Islet of Langerhans (tissue), 1 donor: Measurements from ENCODE around the gene TADA2A.
"Not testable (repeated sequence)": the region's sequence is repeated elsewhere in the genome, so short reads cannot be mapped to it uniquely, and the experiment has no call there.

Source experiments
- FAIRE-seq: peaks from one replicate; lab custom pipeline; 2011; peaks lifted over from hg19 to GRCh38; lab: Jason Lieb, UNC

Gene TADA2A

DNA sequence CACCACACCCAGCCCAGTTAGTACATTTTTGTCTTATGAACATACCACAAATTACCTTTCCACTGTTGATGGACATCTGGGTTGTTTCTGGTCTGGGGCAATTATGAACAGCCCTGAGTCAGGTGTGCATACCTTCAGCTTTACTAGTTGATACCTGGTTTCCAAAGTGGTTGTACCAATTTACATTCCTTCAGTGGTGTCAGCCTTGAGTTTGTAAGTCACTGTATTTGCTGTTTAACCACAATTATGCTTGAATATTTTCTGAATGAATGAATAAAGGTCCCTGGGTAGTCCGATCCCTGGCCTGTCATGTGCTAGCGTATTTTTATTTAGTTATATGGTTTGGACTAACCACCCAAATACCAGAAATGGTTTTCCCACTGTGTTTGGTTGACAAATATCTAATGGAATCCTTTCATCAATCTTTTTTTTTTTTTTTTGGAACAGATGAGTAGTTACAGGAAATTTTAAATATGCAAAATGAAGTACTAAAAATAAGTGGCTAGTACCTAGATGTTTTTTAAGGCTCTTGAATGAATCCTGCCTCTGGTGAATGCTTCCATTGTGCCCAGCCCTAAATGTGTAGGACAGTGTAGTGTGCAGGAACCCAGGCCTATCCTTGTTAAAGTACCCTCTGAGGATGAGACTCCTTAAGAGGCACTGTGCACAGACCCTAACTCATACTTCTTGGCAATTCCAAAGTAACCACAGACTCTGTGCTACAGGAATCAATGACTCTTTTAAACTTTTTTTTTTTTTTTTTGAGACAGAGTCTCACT, 86.8 kb downstream of the TADA2A start:
- no peak for FAIRE-seq

DNA sequence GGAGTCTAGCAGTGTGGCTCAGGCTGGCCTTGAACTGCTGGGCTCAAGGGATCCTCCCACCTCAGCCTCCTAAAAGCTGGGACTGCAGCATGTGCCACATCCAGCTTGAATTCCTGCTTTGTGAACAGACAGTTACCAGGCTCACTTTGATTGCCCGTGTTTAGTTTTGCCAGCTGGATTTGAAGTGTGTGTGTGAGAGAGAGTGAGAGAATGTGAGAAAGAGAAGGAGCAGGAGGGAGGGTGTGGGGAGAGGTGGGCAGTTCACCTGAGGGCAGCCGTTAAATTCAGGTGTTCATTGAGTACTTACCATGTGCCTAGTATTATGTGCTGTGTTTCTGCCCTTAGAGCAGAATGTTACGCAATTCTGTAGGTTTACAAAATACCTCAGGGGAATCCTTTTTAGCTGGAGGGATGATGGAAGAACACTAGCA, 87.7 kb downstream of the TADA2A start:
- FAIRE-seq = no peak

DNA sequence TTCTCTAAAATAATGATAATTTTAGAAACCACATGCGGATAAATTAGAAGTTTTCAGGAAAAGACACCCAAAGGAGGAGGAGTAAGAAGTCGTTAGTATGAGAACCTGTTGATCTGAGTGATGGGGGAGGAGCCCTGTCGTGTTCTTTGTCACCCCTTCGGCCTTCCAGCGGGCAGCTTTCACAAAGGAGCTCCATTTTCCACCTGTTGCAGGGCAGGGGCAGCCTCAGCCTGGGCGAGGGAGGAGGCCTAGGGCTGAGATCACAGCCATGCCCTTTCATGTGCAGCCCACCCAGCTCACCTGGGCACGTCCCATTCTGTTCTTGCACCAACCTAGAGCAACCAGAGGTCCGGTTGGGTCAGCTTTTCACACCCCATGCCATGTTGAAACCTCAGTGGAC, 88.3 kb downstream of the TADA2A start:
- FAIRE-seq = no peak

DNA sequence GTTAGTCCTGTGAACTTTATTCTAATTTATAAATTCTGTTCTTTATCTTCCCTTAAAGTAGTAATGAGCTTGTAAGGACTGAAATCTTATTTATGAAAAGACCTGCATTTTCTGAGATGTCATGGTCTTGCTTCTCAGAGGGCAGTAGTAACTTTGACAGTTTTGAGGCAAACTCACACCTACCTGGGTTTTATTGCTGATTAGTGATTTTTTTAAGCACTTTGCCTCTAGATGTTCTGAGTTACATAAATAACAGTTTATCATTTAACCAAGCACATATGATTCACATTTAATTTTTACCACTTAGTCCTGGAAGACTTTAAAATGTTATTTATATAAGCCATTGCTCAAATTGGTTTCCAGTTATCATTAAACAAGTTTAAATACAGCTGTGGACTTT, 93.7 kb downstream of the TADA2A start:
- no peak for FAIRE-seq

DNA sequence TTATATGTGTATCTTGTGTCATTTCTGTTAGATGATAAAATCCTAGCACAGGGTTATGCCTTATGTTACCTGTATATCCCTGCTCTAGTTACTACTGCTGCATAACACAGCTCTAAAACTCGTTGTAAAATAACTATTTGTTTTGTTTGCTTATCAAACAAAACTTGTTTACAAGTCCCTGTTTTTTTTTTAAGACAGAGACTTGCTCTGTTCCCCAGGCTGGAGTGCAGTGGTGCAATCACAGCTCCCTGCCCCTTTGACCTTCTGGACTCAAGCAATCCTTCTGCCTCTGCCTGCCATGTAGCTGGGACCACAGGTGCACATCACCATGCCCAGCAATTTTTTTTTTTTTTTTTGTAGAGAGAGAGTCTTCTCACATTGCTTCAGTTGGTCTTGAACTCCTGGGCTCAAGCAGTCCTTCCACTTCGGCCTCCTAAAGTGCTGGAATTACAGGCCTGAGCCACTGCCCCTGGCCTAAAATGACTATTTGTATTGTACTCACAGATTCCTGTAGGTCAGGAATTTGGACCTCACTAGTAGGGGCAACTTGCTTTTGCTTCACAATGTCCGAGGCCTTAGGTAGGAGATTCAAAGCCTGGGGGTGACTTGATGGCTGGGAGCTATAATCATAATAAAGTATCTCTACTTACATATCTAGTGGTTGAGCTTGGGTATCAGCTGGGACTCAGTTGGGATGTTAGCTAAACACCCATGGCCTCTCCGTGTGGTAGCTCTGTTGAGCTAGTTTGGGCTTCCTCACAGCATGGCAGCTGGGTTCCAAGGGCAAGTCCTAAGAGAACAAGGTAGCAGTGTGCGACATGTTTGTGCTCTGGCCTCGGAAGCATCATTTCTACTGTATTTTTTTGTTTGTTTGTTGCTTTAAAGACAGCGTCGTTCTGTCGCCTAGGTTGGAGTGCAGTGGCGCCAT, 95.6 kb downstream of the TADA2A start:
- FAIRE-seq = no peak

DNA sequence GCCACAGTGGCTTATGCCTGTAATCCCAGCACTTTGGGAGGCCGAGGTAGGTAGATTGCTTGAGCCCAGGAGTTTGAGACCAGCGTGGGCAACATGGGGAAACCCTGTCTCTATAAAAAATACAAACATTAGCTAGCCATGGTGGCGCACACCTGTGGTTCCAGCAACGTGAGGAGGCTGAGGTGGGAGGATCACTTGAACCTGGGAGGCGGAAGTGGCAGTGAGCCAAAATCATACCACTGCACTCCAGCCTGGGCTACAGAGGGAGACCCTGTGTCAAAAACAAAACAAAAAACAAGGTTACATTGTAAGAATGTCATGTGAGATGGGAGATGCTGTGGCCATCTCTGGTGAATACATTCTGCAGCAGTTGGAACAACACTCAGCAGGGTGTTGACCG, 96.5 kb downstream of the TADA2A start:
- FAIRE-seq = no peak

DNA sequence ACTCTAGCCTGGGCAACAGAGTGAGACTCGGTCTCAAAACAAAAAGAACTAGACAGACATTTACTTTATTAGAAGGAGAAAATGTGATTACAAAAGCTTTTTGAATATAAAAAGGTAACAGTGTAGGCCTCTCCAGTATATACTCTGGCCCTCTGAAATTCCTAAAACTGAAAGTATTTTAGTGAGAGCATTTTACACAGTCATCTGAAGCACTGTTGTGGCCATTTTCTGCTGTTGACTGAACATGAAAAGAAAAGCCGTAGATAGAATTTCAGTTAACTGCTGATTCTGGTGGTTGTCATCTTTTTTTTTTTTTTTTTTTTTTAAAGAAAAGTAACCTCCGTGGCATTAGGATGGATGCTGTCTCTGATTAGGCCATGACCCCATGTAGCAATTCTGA, 98.6 kb downstream of the TADA2A start:
- no peak for FAIRE-seq

DNA sequence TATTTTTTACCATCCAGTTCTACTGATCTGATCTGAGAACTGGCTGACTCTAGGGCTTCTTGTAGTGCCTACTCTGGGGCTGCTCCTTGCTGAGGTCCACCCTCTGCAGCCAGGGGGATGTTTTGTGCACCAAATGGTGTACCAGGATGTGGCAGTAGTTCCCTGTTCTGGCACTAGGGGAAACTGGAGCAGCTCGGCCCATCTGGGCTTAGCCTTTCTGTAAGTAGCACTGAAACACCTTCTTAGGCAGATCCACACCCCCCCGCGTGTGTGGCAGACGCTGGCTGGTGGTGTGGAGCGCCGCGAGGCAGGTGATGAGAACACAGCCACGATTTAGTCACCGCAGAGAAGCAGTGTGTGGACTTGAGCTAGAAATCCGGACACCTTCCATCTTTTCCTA, 100.0 kb downstream of the TADA2A start:
- no peak for FAIRE-seq

DNA sequence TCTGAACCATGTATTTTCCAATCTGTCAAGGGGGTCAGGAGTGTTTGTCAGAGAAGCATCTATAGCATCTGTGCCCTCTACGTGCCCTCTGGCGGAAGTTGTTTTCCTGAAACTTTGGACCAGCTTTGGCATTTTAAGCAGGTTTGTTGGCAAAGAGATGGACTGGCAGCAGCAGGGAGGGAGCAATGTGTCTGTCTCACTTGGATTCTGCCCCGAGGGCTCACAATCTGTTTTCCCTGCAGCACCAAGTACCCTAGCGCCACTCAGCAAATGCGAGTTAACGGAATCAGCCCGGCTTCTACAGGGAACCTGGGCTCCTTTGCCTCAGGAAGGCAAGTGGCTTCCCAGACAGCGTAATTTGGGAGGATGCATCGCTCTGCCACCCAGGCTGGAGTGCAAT, 100.4 kb downstream of the TADA2A start:
- no peak for FAIRE-seq

DNA sequence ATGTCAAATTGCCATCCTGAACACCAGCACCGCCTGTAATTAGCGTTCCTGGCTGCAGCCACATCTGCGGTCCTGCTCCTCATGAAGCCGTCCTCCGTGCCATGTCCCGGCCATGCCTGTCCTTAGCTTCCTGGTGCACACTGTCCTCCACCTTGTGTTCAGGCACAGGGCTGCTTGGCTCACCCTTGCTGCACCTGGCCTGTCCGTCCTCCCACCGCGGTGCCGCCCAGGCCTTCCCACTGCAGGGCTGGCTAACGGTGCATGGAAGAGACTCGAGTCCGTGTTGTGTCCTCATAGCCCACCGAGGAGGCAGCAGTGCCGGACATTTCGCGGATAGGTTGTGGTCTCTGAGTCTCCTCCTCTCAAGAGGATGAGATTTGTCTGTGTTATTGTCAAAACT, 103.4 kb downstream of the TADA2A start:
- FAIRE-seq = no peak

DNA sequence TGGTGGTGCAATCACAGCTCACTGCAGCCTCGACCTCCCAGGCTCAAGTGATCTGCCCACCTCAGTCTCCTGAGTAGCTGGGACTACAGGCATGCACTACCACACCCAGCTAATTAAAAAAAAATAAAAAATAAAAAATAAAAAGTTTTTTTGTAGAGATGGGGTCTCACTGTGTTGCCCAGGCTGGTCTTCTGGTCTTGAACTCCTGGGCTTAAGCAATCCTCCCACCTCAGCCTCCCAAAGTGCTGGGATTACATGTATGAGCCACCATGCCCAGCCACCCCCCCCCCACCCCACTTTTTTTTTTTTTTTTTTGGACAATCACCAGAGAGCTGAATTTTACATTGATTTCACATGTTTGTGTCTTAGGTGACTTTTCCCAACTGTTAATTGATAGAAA, 105.0 kb downstream of the TADA2A start:
- not testable (repeated sequence) for FAIRE-seq

DNA sequence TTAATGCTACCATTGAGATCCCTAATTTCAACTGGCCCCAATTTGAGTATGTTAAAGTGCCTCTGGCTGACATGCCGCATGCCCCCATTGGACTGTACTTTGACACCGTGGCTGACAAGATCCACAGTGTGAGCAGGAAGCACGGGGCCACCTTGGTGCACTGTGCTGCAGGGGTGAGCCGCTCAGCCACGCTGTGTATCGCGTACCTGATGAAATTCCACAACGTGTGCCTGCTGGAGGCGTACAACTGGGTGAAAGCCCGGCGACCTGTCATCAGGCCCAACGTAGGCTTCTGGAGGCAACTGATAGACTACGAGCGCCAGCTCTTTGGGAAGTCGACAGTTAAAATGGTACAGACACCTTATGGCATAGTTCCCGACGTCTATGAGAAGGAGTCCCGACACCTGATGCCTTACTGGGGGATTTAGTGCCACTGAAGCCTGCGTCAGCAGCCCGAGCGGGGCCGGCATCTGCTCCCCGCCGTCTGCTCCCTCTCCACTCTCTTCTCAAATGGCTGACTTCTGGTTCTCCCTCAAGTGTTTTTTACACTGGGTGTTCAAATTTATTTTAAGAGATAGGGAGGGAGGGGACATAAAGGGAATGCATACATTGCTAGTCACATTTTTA, 105.9 kb downstream of the TADA2A start:
- no peak for FAIRE-seq

DNA sequence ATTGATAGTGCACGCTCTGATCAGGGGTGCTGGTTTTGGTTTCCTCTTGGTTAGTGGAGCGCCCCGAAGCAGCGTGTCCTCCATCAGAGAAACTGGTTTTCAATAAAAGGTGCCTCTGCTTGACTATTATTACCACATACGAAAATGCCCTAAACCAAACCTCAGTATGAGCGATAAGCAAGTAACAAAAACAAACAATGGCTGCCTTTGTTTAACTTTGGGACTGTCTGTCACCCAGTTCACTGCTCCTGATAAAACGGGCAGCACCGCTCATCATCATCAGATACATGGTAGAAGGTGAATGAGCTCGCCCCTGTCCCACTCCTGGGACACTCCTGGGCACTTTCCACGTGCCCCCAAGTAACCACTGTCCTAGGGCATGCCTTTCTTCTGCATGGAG, 107.0 kb downstream of the TADA2A start:
- no peak for FAIRE-seq

DNA sequence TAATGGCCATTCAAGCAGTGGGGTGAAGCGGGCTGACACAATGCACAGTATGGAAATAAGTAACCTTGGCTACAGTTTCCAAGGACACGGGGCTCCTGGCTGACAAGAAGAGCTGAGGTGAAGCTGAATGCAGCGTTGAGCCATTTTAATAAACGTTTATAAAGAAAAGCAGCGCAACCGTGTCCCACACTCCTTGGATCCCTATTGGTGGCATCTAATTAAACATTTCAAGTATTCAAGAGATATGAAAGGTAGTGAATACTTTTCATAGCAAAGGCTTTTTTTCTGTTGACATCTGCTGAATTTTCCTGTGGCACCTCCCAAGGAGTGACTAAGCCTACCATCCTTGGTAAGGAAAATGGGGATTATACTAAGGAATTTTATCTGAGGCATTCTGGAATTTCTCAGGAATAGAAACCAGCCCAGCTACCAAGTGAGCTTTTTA, 109.5 kb downstream of the TADA2A start:
- FAIRE-seq = no peak

DNA sequence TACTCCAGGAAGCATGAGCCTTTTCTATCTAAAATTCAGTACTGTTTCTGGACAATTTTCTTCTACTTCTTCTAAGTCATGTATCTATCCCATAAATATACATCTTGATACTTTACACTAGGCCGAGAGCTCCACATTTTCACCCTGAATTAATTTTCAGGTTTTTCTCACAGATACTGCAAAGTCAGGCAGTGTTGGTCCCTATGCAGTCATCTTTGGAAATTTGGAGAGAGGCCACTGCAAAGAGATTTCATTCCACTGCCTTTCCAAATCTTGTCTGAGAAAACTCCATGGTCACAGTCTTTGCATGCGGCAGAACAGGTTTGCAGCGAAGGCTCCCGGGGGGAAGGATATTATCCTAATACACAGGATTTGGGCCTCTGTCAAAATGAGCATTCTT, 111.2 kb downstream of the TADA2A start:
- FAIRE-seq = no peak

DNA sequence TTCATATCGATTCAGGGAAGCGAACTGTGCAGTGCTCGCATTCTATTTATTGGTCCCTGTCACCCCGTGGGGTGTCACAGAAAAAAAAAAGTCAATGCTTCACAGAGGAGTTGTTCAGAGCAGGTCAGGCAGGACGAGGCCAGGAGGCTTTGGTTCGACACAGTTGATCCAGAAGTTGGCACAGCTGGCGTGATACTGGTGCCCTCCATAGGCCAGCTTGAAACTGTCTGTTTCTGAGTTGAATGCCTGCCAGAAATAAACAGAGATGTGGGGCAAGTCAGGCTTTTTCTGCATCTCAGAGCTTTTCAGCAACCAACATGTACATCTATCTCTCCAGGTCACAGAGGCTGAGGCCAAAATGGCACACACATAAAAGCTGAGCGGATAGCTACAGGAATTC, 112.1 kb downstream of the TADA2A start:
- FAIRE-seq = no peak

DNA sequence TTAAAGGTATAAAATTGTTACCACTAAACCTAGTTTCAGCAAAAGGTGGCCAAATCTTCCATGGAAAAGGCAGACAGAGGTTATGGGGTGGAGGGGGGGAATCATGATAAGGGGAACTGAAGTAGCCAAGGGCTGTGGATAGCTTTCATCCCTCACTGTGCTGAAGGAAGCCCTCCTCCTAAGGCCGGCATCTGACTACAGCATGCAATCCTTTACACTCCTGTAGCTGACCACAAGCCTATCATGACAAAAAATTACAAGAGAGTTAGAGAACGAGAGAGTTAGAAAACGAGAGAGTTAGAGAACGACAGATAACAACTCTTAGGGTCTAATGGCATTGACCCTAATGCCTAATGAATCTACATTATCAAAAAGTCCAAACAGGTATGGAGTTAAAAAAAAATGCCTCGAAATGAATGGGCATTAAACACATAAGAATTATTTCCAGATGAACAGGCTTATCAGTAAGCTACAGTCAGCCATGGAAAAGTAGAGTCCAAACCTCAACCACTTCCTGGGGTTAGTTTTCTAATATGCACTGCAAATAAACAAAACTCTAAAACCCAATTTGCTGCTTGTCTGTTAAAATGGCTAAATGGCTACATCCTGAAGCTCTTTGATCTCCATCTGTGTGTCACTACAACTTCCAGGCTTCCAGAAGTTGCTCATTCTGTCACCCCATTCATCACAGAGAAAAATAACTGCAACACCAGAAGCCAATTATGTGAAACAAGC, 112.7 kb downstream of the TADA2A start:
- FAIRE-seq = no peak

DNA sequence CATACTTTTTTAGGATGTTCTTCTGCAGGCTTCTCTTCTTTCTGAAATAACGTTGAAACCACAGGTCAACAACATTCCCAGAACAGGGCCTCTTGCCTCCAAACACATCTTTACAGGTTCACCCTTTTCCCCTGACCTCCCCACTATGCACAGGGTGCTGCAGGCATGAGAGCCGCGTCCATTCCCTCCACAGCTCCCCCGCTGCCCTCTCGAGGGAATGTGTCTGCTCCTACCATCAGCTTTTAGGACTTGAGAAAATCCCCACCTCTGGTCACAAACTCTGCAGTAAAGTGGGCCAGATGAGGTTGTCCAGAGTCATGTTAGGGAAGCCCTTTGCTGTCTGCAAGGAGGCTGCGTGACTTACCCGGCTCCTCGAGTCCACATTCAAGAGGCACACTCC, 113.5 kb downstream of the TADA2A start:
- FAIRE-seq = no peak

DNA sequence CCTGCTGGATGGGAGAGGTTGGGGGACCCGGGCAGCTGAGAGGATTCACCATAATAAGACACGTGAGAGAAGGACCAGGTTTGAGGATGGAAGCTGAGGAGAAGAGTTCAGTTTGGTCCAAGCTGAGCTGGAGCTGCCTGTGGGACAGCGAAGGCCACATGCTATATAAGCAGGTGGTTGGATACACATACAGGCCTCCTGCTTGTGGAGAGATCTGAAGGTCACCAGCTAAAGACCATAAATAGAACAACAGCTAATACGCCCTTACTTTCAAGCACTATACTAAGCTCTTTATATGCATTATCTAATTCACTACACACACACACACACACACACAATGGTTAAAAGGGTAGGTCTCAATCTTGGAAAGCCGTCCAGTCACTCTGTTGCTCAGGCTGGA, 115.1 kb downstream of the TADA2A start:
- no peak for FAIRE-seq

DNA sequence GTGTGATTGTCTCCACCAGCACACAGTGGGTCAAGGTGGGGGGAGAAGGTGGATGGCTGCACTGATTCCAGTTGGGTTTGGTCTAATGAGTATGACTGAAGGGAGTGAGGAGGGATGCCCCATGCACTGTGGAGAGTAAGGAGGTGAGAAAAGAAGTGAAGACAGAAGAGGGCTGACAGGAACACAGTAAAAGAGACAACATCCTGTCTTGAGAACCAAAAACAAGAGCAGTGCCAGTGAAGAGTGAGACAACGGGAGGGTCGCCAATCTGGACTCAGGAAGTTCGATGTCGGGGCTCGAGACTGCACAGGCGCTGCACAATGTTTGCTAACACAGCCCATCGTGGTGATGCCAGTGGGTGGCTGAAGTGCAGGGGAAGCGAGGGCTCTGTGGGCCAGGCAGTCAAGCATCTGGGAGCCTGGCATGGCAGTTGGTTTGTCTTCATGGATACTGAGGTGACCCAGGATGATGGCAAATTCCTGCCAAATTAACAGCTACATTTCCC, 117.1 kb downstream of the TADA2A start:
- no peak for FAIRE-seq

DNA sequence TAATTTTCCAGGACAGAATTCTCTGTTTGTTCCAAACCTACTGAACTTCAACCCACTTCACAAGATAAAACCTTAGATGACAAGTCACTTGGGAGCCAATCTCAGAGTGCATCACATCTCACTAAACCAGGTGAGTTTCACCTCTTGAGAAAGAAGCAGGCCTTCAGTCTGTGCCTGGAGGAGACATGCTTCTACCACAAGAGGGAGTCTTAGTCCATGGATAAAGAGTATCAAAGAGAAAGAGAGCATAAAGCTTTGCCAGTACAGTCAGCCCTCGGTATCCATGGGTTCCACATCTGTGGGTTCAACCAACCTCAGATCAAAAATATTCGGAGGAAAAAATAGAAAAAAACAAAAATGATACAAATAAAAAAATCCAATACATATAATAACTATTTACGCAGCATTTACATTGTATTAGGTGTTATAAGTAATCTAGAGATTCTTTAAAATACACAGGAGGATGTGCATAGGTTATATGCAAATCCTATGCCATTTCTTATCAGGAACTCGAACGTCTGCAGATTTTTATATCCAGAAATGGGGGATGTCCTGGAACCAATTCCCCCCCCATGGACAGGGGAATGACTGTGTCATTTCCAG, 120.7 kb downstream of the TADA2A start:
- no peak for FAIRE-seq
